ENCODE data around the gene GREB1.

Gene GREB1

GRCh38 chr2:11642972-11643371 is 109.1 kb downstream of the GREB1 start:
- no peaks in the 10 kb centered on the region for H3K27me3 ChIP-seq
- peak; percentile 15; the same call in 1 of the 2 replicates for TF ChIP-seq CTCF (IDR thresholded peaks at IDR 0.05; ENCODE audit: low read depth, low read length)
- no peaks in the 10 kb centered on the region for H3K4me1 ChIP-seq
- H3K9me3 ChIP-seq = no peaks in the 10 kb centered on the region
- no peak for DNase-seq
- peaks cover 43% of the 10 kb centered on the region for H3K36me3 ChIP-seq
- no peak overlapping the region for H3K4me3 ChIP-seq (ENCODE audit: low read depth, low read length)

- Histone ChIP-seq H3K4me1 (no peaks in the 10 kb centered on the region), H3K4me3 (ENCODE audit: low read depth, low read length) (no peak overlapping the region), H3K27me3 (no peaks in the 10 kb centered on the region), H3K9me3 (no peaks in the 10 kb centered on the region), H3K36me3 (peaks cover 34% of the 10 kb centered on the region)
- TF ChIP-seq CTCF (IDR thresholded peaks at IDR 0.05; ENCODE audit: low read depth, low read length) = no peak
- no peak for DNase-seq
Measured at GRCh38 chr2:11644293-11644692, 110.4 kb downstream of the GREB1 start.

GRCh38 chr2:11646530-11646929 is 112.7 kb downstream of the GREB1 start:
- TF ChIP-seq CTCF (IDR thresholded peaks at IDR 0.05; ENCODE audit: low read depth, low read length) = no peak

GRCh38 chr2:11647834-11648600 is 114.2 kb downstream of the GREB1 start:
- Histone ChIP-seq H3K4me3 (ENCODE audit: low read depth, low read length) (no peak overlapping the region), H3K9me3 (no peaks in the 10 kb centered on the region), H3K4me1 (no peaks in the 10 kb centered on the region), H3K27me3 (no peaks in the 10 kb centered on the region), H3K36me3 (peaks cover 11% of the 10 kb centered on the region)
- no peak for DNase-seq
- peak; percentile 39 for TF ChIP-seq CTCF (IDR thresholded peaks at IDR 0.05; ENCODE audit: low read depth, low read length)

More at GRCh38 chr2:11646530-11646929, 112.7 kb downstream of the GREB1 start:
- H3K27me3 ChIP-seq = no peaks in the 10 kb centered on the region
- H3K4me3 ChIP-seq (ENCODE audit: low read depth, low read length) = no peak overlapping the region
- no peaks in the 10 kb centered on the region for H3K4me1 ChIP-seq
- peaks cover 16% of the 10 kb centered on the region for H3K36me3 ChIP-seq
- no peak for DNase-seq
- no peaks in the 10 kb centered on the region for H3K9me3 ChIP-seq

- no peak for TF ChIP-seq CTCF (IDR thresholded peaks at IDR 0.05; ENCODE audit: low read depth, low read length)
- DNase-seq = no peak
- H3K4me3 ChIP-seq (ENCODE audit: low read depth, low read length) = no peak overlapping the region
- H3K36me3 ChIP-seq = peaks cover under 1% of the 10 kb centered on the region
- H3K4me1 ChIP-seq = no peaks in the 10 kb centered on the region
- no peaks in the 10 kb centered on the region for H3K27me3 ChIP-seq
- H3K9me3 ChIP-seq = no peaks in the 10 kb centered on the region
Measured at GRCh38 chr2:11649093-11649492, 115.2 kb downstream of the GREB1 start.

GRCh38 chr2:11651856-11652548 is 118.2 kb downstream of the GREB1 start:
- Histone ChIP-seq H3K36me3 (no peaks in the 10 kb centered on the region), H3K4me3 (ENCODE audit: low read depth, low read length) (no peak overlapping the region), H3K4me1 (no peaks in the 10 kb centered on the region), H3K9me3 (no peaks in the 10 kb centered on the region), H3K27me3 (no peaks in the 10 kb centered on the region)
- no peak for TF ChIP-seq CTCF (IDR thresholded peaks at IDR 0.05; ENCODE audit: low read depth, low read length)
- no peak for DNase-seq
